ENCODE results near the gene AASDHPPT.

DNA sequence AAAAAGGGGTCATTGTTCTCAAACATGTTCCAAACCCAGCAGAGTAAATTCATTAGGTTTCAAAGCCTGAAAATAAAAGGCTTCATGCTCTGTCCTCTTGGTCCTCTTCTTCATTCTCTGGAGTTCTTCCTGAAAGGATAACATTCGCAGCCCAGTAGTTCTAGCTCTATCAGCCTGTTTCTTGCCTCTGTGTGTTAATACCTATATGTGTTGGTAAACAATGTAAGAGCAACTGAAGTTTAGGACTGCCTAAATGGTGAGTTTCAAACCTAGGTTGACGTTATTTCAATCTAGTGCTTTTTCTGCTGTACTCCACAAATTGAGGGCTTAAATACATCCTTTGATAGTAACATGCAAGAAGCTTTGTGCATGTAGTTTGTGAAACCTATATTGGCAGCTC is 9.4 kb downstream of the AASDHPPT start:
- TF ChIP-seq CTCF (IDR thresholded peaks at IDR 0.05; ENCODE audit: poor library complexity), result no peak
- no peak for TF ChIP-seq EZH2 (IDR thresholded peaks at IDR 0.05; ENCODE audit: borderline replicate concordance)

Measured in hepatocyte (in vitro differentiated cells).